HepG2 (cell line): ENCODE results near the gene ZBTB7C. TPM values are rescaled to one million over a fixed set of nuclear protein-coding genes. Genes with fewer than 3 reads are reported as not detected.

Experiments used
- ARNT2 ChIP-seq: sonication (generic); formaldehyde crosslinking; IDR thresholded peaks from 2 replicates; pipeline ENCODE4 v1.8.0; 2022; ENCODE audit warnings: mild to moderate bottlenecking, low read depth, missing genetic modification reagents, moderate library complexity
- ASH2L ChIP-seq: fragments of 300-600, 200-600 bp; sonication (generic); IDR thresholded peaks from 2 replicates; pipeline ENCODE4 v1.7.0; 2017; ENCODE audit warnings: low read depth, mild to moderate bottlenecking, moderate library complexity, mixed read lengths, low read length; ENCODE audit not compliant: insufficient read length
- CEBPG ChIP-seq: IDR thresholded peaks from 2 replicates; pipeline ENCODE4 v1.6.1; 2016
- EHMT2 ChIP-seq: fragments of 200-600 bp; sonication (generic); IDR thresholded peaks from 2 replicates; pipeline ENCODE4 v1.7.0; 2017; ENCODE audit warnings: antibody characterized with exemption, low read depth, low read length, borderline replicate concordance
- FOXO1 ChIP-seq: sonication (generic); formaldehyde crosslinking; IDR thresholded peaks from 2 replicates; pipeline ENCODE4 v1.4.0; 2020; ENCODE audit warnings: missing genetic modification reagents
- GABPB1 ChIP-seq: IDR thresholded peaks from 2 replicates; pipeline ENCODE4 v1.6.1; 2016; ENCODE audit warnings: mild to moderate bottlenecking, missing genetic modification reagents, moderate library complexity, missing compliant biosample characterization
- HMG20A ChIP-seq: IDR thresholded peaks from 2 replicates; pipeline ENCODE4 v1.6.1; 2016; ENCODE audit warnings: borderline replicate concordance
- HNRNPUL1 ChIP-seq: fragments of 200-400 bp; formaldehyde crosslinking; IDR thresholded peaks from 2 replicates; pipeline ENCODE4 v1.6.1; 2017; ENCODE audit warnings: low read depth, mild to moderate bottlenecking, low read length, moderate library complexity
- MED1 ChIP-seq: sonication (generic); formaldehyde crosslinking; IDR thresholded peaks from 2 replicates; pipeline ENCODE4 v1.4.0; 2020; ENCODE audit warnings: missing genetic modification reagents
- MYC ChIP-seq: sonication (generic); formaldehyde crosslinking; IDR thresholded peaks from 2 replicates; pipeline ENCODE4 v1.9.0; 2021; ENCODE audit warnings: missing genetic modification reagents, borderline replicate concordance
- MYNN ChIP-seq: sonication (generic); formaldehyde crosslinking; IDR thresholded peaks from 2 replicates; pipeline ENCODE4 v1.4.0; 2020; ENCODE audit warnings: mild to moderate bottlenecking, low read depth, missing genetic modification reagents
- NFYC ChIP-seq: IDR thresholded peaks from 2 replicates; pipeline ENCODE4 v1.6.1; 2016; ENCODE audit warnings: missing genetic modification reagents, missing compliant biosample characterization
- PHB2 ChIP-seq: fragments of 450-650 bp; IDR thresholded peaks from 2 replicates; pipeline ENCODE4 v1.6.1; 2018; ENCODE audit not compliant: partially characterized antibody
- PPARG ChIP-seq: conservative IDR thresholded peaks from 2 replicates; pipeline ENCODE4 v1.6.1; 2016; ENCODE audit warnings: missing biosample characterization, missing genetic modification reagents
- PRPF4 ChIP-seq: fragments of 200-400 bp; formaldehyde crosslinking; IDR thresholded peaks from 2 replicates; pipeline ENCODE4 v1.6.1; 2016; ENCODE audit warnings: low read length, low read depth; ENCODE audit not compliant: poor library complexity, severe bottlenecking
- RARA ChIP-seq: IDR thresholded peaks from 2 replicates; pipeline ENCODE4 v1.6.1; 2016; ENCODE audit warnings: missing genetic modification reagents, missing compliant biosample characterization
- RFXANK ChIP-seq: IDR thresholded peaks from 2 replicates; pipeline ENCODE4 v1.6.1; 2016
- ZBTB39 ChIP-seq: sonication (generic); formaldehyde crosslinking; IDR thresholded peaks from 2 replicates; pipeline ENCODE4 v1.5.0; 2020; ENCODE audit warnings: missing genetic modification reagents
- ZNF44 ChIP-seq: sonication (generic); formaldehyde crosslinking; IDR thresholded peaks from 2 replicates; pipeline ENCODE4 v1.5.1; 2020; ENCODE audit warnings: mild to moderate bottlenecking, missing genetic modification reagents
- ZNF576 ChIP-seq: sonication (generic); formaldehyde crosslinking; IDR thresholded peaks from 2 replicates; pipeline ENCODE4 v1.4.0; 2020; ENCODE audit warnings: mild to moderate bottlenecking, missing genetic modification reagents
- polyA plus RNA-seq, 8 experiments: library from polyadenylated mRNA; depleted of rRNA in 3 of 8; stranded (reverse) in 7 of 8; unstranded in 1 of 8; fragments of >200 nt; fragmentation: Illumina TruSeq in 4 of 8; extraction: Trizol in 4 of 8; gene quantifications; 2 replicates each; pipeline versions ENCODE4 v1.2.1 to v1.2.3, GENCODE V29; 2011 to 2016; ENCODE audit warnings: low read depth in 4 of 8, missing spikeins in 1 of 8, mixed read lengths in 1 of 8; ENCODE audit not compliant: insufficient read depth in 1 of 8
- total RNA-seq, 5 experiments: library from RNA; depleted of rRNA; stranded (reverse); fragments of >200 nt; fragmentation: Illumina TruSeq; extraction: Trizol; gene quantifications; 2 replicates each; pipeline ENCODE4 v1.2.3, GENCODE V29; 2016; ENCODE audit warnings: low read depth in 1 of 5
- TF ChIP-seq, protein P1 (sequence below): sonication (generic); formaldehyde crosslinking; IDR thresholded peaks from 2 replicates; pipeline ENCODE4 v1.8.0; 2022; ENCODE audit warnings: missing genetic modification reagents, mild to moderate bottlenecking, inconsistent platforms, borderline replicate concordance
- TF ChIP-seq, protein P2 (sequence below): sonication (generic); formaldehyde crosslinking; IDR thresholded peaks from 2 replicates; pipeline ENCODE4 v1.4.0; 2020; ENCODE audit warnings: missing genetic modification reagents
- TF ChIP-seq, protein P3 (sequence below): sonication (generic); formaldehyde crosslinking; IDR thresholded peaks from 2 replicates; pipeline ENCODE4 v1.4.0; 2020; ENCODE audit warnings: missing genetic modification reagents

ZBTB7C gene
- total and polyA plus RNA-seq, 2 of the 13 experiments (the other 11 are each of a cell fraction or from before 2014, with no cell fraction given) = 0.01 to 0.04 TPM

- TF ChIP-seq, protein P1, sequence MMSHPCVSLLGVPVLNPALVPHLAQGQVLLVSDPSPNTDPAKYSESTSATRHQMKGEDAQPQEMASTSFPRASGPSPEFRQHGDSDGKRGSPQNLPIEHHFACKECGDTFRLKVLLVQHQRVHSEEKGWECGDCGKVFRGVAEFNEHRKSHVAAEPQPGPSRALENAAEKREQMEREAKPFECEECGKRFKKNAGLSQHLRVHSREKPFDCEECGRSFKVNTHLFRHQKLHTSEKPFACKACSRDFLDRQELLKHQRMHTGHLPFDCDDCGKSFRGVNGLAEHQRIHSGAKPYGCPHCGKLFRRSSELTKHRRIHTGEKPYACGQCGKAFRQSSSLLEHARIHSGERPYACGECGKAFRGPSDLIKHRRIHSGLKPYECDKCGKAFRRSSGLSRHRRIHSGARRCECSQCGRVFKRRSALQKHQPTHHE (CRISPR knock-in tag) = no peak
- TF ChIP-seq, protein P2, sequence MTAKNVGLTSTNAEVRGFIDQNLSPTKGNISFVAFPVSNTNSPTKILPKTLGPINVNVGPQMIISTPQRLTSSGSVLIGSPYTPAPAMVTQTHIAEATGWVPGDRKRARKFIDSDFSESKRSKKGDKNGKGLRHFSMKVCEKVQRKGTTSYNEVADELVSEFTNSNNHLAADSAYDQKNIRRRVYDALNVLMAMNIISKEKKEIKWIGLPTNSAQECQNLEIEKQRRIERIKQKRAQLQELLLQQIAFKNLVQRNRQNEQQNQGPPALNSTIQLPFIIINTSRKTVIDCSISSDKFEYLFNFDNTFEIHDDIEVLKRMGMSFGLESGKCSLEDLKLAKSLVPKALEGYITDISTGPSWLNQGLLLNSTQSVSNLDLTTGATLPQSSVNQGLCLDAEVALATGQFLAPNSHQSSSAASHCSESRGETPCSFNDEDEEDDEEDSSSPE (CRISPR knock-in tag) = no peak
- TF ChIP-seq MYNN (CRISPR knock-in tag) = no peak
- no peak for TF ChIP-seq MYC (CRISPR knock-in tag)
- TF ChIP-seq ZNF576 = no peak
- TF ChIP-seq MED1 (CRISPR knock-in tag) = peak; percentile 61
- peak; percentile 38; the same call in 1 of the 2 replicates for TF ChIP-seq HMG20A (CRISPR knock-in tag)
- TF ChIP-seq RARA (CRISPR knock-in tag) = peak; percentile 69
- no peak for TF ChIP-seq GABPB1 (CRISPR knock-in tag)
- TF ChIP-seq HNRNPUL1 = no peak
- TF ChIP-seq NFYC = peak; percentile 30; the same call in 1 of the 2 replicates
- TF ChIP-seq ZBTB39 = no peak
- no peak for TF ChIP-seq RFXANK (CRISPR knock-in tag)
- no peak for TF ChIP-seq PHB2
- no peak for TF ChIP-seq ZNF44 (CRISPR knock-in tag)
- peak; percentile 34; the same call in 1 of the 2 replicates for TF ChIP-seq FOXO1
- no peak for TF ChIP-seq EHMT2
- TF ChIP-seq PRPF4 = no peak
- TF ChIP-seq PPARG = 0 out of 2 replicates have a peak, but pooled peaks have one; percentile 16
- peak; percentile 77 for TF ChIP-seq CEBPG (CRISPR knock-in tag)
- TF ChIP-seq, protein P3, sequence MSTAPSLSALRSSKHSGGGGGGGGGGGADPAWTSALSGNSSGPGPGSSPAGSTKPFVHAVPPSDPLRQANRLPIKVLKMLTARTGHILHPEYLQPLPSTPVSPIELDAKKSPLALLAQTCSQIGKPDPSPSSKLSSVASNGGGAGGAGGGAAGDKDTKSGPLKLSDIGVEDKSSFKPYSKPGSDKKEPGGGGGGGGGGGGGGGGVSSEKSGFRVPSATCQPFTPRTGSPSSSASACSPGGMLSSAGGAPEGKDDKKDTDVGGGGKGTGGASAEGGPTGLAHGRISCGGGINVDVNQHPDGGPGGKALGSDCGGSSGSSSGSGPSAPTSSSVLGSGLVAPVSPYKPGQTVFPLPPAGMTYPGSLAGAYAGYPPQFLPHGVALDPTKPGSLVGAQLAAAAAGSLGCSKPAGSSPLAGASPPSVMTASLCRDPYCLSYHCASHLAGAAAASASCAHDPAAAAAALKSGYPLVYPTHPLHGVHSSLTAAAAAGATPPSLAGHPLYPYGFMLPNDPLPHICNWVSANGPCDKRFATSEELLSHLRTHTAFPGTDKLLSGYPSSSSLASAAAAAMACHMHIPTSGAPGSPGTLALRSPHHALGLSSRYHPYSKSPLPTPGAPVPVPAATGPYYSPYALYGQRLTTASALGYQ (CRISPR knock-in tag) = peak; percentile 73; the same call in 1 of the 2 replicates
- TF ChIP-seq ARNT2 (CRISPR knock-in tag) = no peak
- no peak for TF ChIP-seq ASH2L
Observed at GRCh38 chr18:48454261-48454757, 45.1 kb upstream of the ZBTB7C start (continued).
